Choroid plexus epithelial cell (primary cell): Measurements from ENCODE around the gene GALR3.
"Not testable (repeated sequence)": the region's sequence is repeated elsewhere in the genome, so short reads cannot be mapped to it uniquely, and the experiment has no call there.

Experiments
- DNase-seq: peaks from one replicate; pipeline ENCODE4 v3.0.0-alpha.2; 2010; ENCODE audit warnings: low read depth
- H3K4me3 ChIP-seq: 2 replicates; pipeline ENCODE4 v1.5.1; 2011; ENCODE audit warnings: low read depth, mild to moderate bottlenecking, control low read depth, low read length, moderate library complexity
- CTCF ChIP-seq: conservative IDR thresholded peaks from 2 replicates; pipeline ENCODE4 v1.5.1; 2011; ENCODE audit warnings: low read depth, mild to moderate bottlenecking, control low read depth, inconsistent platforms, low read length, moderate library complexity

Gene GALR3

GRCh38 chr22:37796079-37796478 is 27.1 kb upstream of the GALR3 start:
- H3K4me3 ChIP-seq, result no peak overlapping the region
- no peak for DNase-seq
- TF ChIP-seq CTCF, result no peak

GRCh38 chr22:37797259-37797658 is 25.9 kb upstream of the GALR3 start:
- DNase-seq, H3K4me3 ChIP-seq: not testable (repeated sequence)

GRCh38 chr22:37797874-37798500 is 25.2 kb upstream of the GALR3 start:
- no peak for DNase-seq
- TF ChIP-seq CTCF, result peak; percentile 4
- no peak overlapping the region for H3K4me3 ChIP-seq

GRCh38 chr22:37799979-37800378 is 23.2 kb upstream of the GALR3 start:
- not testable (repeated sequence) for DNase-seq, H3K4me3 ChIP-seq

GRCh38 chr22:37801946-37802309 is 21.3 kb upstream of the GALR3 start:
- no peak for TF ChIP-seq CTCF
- no peak for DNase-seq
- peak overlapping the region; percentile 66 for H3K4me3 ChIP-seq

GRCh38 chr22:37802310-37803194 is 20.6 kb upstream of the GALR3 start:
- peak; percentile 60 for DNase-seq
- TF ChIP-seq CTCF, result no peak
- H3K4me3 ChIP-seq, result peak overlapping the region; percentile 66

GRCh38 chr22:37803195-37803638 is 20.0 kb upstream of the GALR3 start:
- no peak for TF ChIP-seq CTCF
- H3K4me3 ChIP-seq, result peak overlapping the region; percentile 66
- no peak for DNase-seq
